ENCODE data around the gene MMP28. TPM values are rescaled to one million over a fixed set of nuclear protein-coding genes. Genes with fewer than 3 reads are reported as not detected.

The MMP28 gene
- total and polyA plus RNA-seq, 11 donors = 0.83 to 10.2 (median 2.5) TPM

DNA sequence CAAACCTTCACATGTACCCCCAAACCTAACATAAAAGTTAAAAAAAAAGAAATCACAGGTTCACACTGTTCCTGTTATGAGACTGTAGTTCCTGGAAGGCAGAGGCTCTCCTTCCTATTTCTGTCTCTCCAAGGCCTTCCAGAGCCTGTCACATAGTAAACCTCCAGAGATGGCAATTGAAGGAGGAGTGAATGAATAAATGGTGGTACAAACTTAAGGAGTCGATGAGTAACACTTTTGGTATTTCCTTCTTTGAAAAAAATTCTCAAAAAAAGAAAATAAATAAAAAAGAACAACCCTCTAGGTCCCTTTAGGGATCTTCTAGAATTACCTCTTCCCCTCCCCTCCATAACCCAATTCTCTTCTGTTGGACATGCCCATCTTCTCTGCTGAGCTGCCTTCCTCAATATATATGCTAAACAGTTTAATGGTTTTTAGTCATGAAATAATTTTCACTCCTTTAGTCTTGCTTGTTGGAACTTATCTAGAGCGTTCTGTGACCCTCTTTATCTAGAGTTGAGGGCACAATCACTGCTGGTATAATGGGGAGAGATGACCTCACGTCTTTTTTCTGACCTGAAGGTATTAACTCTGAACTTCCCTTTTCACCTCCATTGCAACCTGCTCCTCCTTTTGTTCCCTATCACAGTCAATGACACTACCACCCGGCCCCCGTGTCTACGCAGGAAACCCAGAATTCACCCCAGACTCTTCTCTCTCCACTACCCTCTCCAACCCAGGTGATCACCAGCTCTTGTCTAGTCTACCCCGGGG, 12.1 kb upstream of the MMP28 start:
- intact Hi-C loops (cut with DNase I) = loop anchor here in 1 of 10 donors (10.0 kb wide), 1 partner anchor 193 kb away; no protein-coding TSS in a partner anchor
- peaks cover 0 to 47% (median 28%) of the 10 kb centered on the region in 12 donors for H3K4me1 ChIP-seq
- TF ChIP-seq, protein P1, sequence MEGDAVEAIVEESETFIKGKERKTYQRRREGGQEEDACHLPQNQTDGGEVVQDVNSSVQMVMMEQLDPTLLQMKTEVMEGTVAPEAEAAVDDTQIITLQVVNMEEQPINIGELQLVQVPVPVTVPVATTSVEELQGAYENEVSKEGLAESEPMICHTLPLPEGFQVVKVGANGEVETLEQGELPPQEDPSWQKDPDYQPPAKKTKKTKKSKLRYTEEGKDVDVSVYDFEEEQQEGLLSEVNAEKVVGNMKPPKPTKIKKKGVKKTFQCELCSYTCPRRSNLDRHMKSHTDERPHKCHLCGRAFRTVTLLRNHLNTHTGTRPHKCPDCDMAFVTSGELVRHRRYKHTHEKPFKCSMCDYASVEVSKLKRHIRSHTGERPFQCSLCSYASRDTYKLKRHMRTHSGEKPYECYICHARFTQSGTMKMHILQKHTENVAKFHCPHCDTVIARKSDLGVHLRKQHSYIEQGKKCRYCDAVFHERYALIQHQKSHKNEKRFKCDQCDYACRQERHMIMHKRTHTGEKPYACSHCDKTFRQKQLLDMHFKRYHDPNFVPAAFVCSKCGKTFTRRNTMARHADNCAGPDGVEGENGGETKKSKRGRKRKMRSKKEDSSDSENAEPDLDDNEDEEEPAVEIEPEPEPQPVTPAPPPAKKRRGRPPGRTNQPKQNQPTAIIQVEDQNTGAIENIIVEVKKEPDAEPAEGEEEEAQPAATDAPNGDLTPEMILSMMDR (IDR thresholded peaks at IDR 0.05) = no peak
- no peak for TF ChIP-seq POLR2A (IDR thresholded peaks at IDR 0.05)
- peak overlapping the region in 1 of 12 donors; percentile 96 for H3K27ac ChIP-seq
- ATAC-seq = no peak
- WGBS, 4 donors = 82 to 84% (median 82%) methylated on average over 7 of the region's 7 CpGs
- no peaks in the 10 kb centered on the region for H3K9me3 ChIP-seq
- no peaks in the 10 kb centered on the region for H3K27me3 ChIP-seq
- H3K36me3 ChIP-seq = peaks cover 0 to 5% (median 0%) of the 10 kb centered on the region in 9 donors
- H3K4me3 ChIP-seq = no peak overlapping the region
- DNase-seq = no peak

DNA sequence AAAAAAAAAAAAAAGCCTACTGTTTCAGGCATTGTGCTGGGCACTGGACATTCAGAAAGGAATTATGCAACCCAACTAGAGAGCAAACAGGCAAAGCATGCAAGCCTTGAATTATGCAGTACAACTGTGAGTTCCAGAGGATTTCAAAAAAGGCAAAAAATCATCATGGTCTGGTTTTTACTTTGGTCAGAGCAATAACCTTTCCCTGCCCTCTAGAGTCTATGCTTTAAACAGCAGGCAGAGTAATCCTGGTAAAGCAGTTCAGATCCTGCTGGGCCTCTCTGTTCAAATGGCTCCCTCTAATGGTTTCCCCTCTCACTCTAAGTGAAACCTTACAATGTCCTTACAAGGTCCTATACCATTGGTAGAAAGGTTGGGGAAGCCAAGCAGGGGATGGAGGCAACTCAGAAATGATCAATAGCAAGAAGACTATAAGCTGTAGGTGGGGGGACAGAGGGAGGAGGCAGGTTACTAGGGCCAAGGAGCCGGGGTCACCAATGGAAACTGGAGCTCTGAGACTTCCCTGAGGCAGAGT, 9.3 kb upstream of the MMP28 start:
- peaks cover 3 to 46% (median 31%) of the 10 kb centered on the region in 12 donors for H3K4me1 ChIP-seq
- no peaks in the 10 kb centered on the region for H3K9me3 ChIP-seq
- intact Hi-C loops (cut with DNase I) = loop anchor here (1.0 to 10.0 kb wide), 6 partner anchors 21 to 190 kb away; no protein-coding TSS in a partner anchor
- no peaks in the 10 kb centered on the region for H3K27me3 ChIP-seq
- H3K36me3 ChIP-seq = no peaks in the 10 kb centered on the region
- ATAC-seq = peak in 3 of 4 donors; percentile 45 to 52 (median 52)
- no peak overlapping the region for H3K4me3 ChIP-seq
- H3K27ac ChIP-seq = peak overlapping the region in 1 of 12 donors; percentile 27
- WGBS, 4 donors = 11 to 41% (median 29%) methylated on average over 1 of the region's 1 CpG
- TF ChIP-seq, protein P1 (IDR thresholded peaks at IDR 0.05) = peak; percentile 74 to 96 (median 86)
- TF ChIP-seq POLR2A (IDR thresholded peaks at IDR 0.05) = no peak
- DNase-seq = peak in 2 of 5 donors; percentile 41 to 42

DNA sequence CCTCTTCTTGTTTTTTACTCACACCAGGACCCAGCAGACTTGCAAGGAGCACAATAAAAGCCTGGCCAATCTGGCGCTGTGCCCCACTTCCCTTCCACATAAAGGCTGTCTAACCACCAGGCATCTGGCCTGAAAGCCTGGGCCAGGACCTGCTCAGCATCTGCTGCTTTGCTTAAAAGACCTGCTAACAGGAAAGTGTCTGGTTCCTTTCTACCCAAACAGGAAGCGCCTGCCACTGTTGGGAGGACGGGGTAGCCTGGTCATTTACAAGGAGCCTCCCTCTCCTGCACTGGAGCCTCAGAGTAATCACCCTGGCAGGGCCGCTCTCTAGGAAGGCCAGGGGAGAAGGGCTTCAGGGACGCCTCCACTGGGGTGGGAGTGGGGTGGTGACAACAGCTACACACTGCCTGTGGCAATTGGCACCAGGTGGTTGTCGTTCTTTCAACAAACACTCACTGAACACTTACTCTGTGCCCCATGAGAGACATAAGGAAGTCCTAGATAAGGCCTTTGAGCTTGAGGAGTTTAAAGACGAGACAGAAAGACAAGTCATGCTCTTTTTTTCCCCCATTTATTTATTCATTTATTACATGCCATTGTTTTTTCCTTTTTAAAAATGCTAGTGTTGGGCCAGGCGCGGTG, 6.3 kb upstream of the MMP28 start:
- peak; percentile 34 to 76 (median 54) for ATAC-seq
- Histone ChIP-seq H3K36me3 (no peaks in the 10 kb centered on the region), H3K27ac (peak overlapping the region in 7 of 12 donors; percentile 1 to 59 (median 28)), H3K4me1 (peaks cover 3 to 41% (median 28%) of the 10 kb centered on the region in 12 donors), H3K9me3 (no peaks in the 10 kb centered on the region), H3K4me3 (no peak overlapping the region), H3K27me3 (peaks cover 0 to 2% (median 0%) of the 10 kb centered on the region in 9 donors)
- peak; percentile 79 to 88 (median 87) for DNase-seq
- TF ChIP-seq, protein P1 (IDR thresholded peaks at IDR 0.05) = no peak
- no peak for TF ChIP-seq POLR2A (IDR thresholded peaks at IDR 0.05)
- 23 to 29% (median 26%) methylated on average over 8 to 9 of the region's 9 CpGs for WGBS, 4 donors
- intact Hi-C loops (cut with DNase I) = loop anchor here in 2 of 10 donors (1.0 to 10.0 kb wide), 3 partner anchors 19 to 187 kb away; no protein-coding TSS in a partner anchor
